Bronchial epithelial cell (primary cell): ENCODE results near the gene GARIN5A. TPM values are rescaled to one million over a fixed set of nuclear protein-coding genes. Genes with fewer than 3 reads are reported as not detected.

Source experiments
- DNase-seq: peaks from one replicate; pipeline ENCODE4 v3.0.0-alpha.2; 2010; ENCODE audit warnings: low read depth
- FAIRE-seq: peaks from 2 replicates; lab custom pipeline; 2011; peaks lifted over from hg19 to GRCh38; lab: Jason Lieb, UNC
- H3K27me3 ChIP-seq: 2 replicates; pipeline ENCODE4 v1.5.1; 2011; ENCODE audit warnings: low read length; ENCODE audit not compliant: control insufficient read depth, insufficient read depth
- H3K36me3 ChIP-seq: 2 replicates; pipeline ENCODE4 v1.5.1; 2011; ENCODE audit warnings: low read length; ENCODE audit not compliant: control insufficient read depth, insufficient read depth
- H3K4me3 ChIP-seq: 2 replicates; pipeline ENCODE4 v1.5.1; 2011; ENCODE audit warnings: mild to moderate bottlenecking, low read depth, low read length, control low read depth
- total RNA-seq: library from RNA; depleted of rRNA; stranded (reverse); fragments of >200 nt; gene quantifications from 2 replicates; pipeline ENCODE4 v1.2.1, GENCODE V29; 2014
- TF ChIP-seq, protein P1 (sequence below): IDR thresholded peaks from 2 replicates; pipeline ENCODE4 v1.5.1; 2011; ENCODE audit warnings: mild to moderate bottlenecking, moderate library complexity, low read length, control low read depth, inconsistent platforms; ENCODE audit not compliant: insufficient read depth, severe bottlenecking

GARIN5A gene
- total RNA-seq, 1 donor from 2014 or later = 0.79 TPM

DNA sequence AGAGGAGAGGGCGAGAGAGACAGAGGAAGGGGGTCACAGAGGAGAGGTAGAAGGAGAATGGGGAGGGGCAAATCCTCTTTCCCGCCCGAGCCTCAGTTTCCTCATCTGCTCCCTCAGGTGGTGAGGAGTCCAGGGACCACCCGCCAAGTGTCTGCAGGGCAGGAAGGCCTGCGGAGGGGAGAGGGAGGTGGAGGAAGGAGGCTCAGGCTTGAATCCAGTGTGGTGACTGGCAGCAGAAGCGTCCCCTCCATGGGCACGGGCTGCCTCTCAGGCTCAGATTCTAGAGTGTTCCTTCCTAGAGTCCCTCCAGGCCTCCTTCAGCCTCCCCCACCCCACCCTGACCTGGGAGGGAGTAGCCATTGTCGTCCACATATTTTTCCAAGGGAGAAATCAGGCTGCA lies 16.5 kb upstream of the GARIN5A start:
- Histone ChIP-seq H3K27me3 (no peaks in the 10 kb centered on the region), H3K36me3 (no peaks in the 10 kb centered on the region), H3K4me3 (no peak overlapping the region)
- TF ChIP-seq, protein P1, sequence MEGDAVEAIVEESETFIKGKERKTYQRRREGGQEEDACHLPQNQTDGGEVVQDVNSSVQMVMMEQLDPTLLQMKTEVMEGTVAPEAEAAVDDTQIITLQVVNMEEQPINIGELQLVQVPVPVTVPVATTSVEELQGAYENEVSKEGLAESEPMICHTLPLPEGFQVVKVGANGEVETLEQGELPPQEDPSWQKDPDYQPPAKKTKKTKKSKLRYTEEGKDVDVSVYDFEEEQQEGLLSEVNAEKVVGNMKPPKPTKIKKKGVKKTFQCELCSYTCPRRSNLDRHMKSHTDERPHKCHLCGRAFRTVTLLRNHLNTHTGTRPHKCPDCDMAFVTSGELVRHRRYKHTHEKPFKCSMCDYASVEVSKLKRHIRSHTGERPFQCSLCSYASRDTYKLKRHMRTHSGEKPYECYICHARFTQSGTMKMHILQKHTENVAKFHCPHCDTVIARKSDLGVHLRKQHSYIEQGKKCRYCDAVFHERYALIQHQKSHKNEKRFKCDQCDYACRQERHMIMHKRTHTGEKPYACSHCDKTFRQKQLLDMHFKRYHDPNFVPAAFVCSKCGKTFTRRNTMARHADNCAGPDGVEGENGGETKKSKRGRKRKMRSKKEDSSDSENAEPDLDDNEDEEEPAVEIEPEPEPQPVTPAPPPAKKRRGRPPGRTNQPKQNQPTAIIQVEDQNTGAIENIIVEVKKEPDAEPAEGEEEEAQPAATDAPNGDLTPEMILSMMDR = no peak
- no peak for FAIRE-seq
- DNase-seq = no peak

DNA sequence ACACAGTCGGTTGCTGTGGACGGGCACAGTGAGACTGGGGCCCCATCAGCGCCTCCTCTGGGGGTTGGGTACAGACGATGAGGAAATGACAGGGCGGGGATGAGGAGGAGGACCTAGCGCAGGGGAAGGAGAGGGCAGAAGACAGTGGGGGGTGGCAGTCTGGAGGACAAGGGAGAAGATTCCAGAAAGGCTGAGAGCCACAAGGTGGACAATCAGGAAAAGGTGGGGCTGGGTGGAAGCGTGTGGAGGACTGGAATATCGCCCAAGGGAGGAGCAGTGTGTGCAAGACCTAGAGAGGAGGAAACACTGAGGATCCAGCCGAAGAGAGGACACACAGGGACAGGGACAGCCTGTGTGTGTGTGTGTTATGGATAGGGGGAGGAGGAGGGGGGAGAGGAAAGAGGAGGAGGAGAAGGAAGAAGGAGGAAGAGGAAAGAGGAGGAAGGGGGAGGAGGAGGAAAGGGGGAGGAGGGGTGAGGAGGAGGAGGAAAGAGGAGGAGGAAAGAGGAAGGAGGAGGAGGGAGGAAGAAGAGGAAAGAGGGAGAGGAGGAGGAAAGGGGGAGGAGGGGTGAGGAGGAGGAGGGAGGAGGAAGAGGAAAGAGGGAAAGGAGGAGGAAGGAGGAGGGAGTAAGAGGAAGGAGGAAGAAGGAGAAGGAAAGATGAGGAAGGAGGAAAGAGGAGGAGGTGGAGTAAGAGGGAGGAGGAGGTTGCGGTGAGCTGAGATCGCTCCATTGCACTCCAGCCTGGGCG lies 15.8 kb upstream of the GARIN5A start:
- TF ChIP-seq, protein P1 = no peak
- Histone ChIP-seq H3K27me3 (no peaks in the 10 kb centered on the region), H3K4me3 (no peak overlapping the region), H3K36me3 (no peaks in the 10 kb centered on the region)
- FAIRE-seq (no peak), DNase-seq (no peak)

DNA sequence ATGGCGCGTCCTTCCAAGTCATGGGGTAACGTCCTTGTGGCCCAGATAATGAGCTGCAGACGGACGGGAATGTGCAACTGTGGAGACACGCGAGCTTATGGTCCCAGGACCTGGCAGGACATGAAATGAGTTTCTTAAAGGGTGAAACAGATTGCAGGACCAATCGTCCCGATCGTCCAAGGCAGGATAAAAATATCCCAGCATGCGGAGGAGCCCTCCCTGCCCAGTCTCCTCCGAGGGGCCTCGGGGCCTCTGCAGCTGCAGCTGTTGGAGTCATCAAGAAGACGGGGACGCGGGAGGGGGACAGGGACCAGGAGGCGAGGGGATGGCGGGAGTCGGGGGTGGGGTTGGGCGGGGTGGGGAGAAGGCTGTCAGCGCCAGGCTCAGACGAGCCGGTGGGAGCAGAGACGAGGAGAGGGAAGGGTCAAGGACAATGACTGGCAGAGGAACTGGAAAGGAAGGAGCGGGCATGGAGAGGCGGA lies 14.4 kb upstream of the GARIN5A start:
- no peaks in the 10 kb centered on the region for H3K27me3 ChIP-seq
- FAIRE-seq (no peak), DNase-seq (no peak)
- no peaks in the 10 kb centered on the region for H3K36me3 ChIP-seq
- H3K4me3 ChIP-seq = no peak overlapping the region
- TF ChIP-seq, protein P1 = no peak

- no peaks in the 10 kb centered on the region for H3K36me3 ChIP-seq
- DNase-seq = no peak
- H3K4me3 ChIP-seq = no peak overlapping the region
- TF ChIP-seq, protein P1 = no peak
- no peak for FAIRE-seq
- no peaks in the 10 kb centered on the region for H3K27me3 ChIP-seq
Measured at GRCh38 chr19:50490411-50490811, 13.8 kb upstream of the GARIN5A start.

GRCh38 chr19:50489461-50490011 lies 12.9 kb upstream of the GARIN5A start:
- DNase-seq (no peak), FAIRE-seq (no peak)
- Histone ChIP-seq H3K27me3 (no peaks in the 10 kb centered on the region), H3K36me3 (no peaks in the 10 kb centered on the region), H3K4me3 (no peak overlapping the region)
- TF ChIP-seq, protein P1 = no peak
